HG02970 (cell line): ENCODE measurements around the gene PTPRJ.
A peak's percentile ranks its signal among the peaks of the same experiment; 100 is the strongest.

Experiments used
- ATAC-seq: cut with Tn5 transposase; IDR thresholded peaks from one replicate; pipeline ENCODE4 v1.9.1; 2021; ENCODE audit warnings: mild to moderate bottlenecking, moderate library complexity, moderate number of reproducible peaks; ENCODE audit not compliant: unreplicated experiment, low FRiP score

The PTPRJ gene

DNA sequence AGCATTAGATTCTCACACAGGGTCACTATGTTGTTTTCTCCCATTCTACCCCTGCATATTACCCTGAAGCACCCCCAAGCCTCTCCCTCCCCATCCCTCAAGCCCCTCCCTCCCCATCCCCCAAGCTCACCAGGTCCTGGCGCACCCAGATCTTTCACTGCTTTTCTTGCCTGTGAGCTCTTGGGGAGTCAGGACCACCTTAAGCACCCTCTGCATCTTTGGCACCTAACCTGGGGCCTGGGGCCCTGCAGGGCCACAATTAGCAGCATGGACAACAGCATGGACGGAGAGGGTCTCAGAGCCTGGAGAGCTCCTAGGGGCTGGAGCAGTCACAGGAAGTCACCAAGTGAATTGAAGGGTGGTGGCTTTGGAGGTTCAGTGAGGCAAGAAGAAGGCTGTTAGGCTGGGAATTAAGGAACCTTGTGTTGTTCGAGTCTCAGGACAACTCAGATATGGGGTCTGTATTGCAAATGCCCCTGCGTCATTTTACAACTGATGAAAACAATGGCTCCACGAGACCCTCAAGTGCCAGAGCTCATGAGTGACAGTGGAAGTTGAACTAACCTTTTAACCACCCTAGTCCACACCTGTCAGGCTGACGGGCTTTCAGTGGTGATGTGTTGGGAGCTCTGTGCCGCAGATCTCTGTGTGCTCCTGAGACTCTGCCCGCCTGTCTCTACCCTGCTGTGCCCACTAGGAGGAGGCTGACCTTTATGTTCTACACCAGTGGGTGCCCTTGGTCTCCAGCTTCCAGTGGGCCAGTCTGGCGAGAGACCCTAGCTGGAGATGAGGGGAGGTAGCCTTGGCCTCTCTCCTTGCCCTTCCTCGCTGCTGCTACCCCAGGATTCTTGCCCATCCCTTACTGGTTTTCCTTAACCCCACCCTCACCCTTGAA lies 125.0 kb downstream of the PTPRJ start:
- ATAC-seq, result no peak

- ATAC-seq, result no peak
Measured at GRCh38 chr11:48106166-48106565, 125.8 kb downstream of the PTPRJ start.

- ATAC-seq, result peak; percentile 65
Measured at GRCh38 chr11:48107188-48107704, 126.9 kb downstream of the PTPRJ start.

GRCh38 chr11:48108231-48109045 lies 128.1 kb downstream of the PTPRJ start:
- no peak for ATAC-seq

DNA sequence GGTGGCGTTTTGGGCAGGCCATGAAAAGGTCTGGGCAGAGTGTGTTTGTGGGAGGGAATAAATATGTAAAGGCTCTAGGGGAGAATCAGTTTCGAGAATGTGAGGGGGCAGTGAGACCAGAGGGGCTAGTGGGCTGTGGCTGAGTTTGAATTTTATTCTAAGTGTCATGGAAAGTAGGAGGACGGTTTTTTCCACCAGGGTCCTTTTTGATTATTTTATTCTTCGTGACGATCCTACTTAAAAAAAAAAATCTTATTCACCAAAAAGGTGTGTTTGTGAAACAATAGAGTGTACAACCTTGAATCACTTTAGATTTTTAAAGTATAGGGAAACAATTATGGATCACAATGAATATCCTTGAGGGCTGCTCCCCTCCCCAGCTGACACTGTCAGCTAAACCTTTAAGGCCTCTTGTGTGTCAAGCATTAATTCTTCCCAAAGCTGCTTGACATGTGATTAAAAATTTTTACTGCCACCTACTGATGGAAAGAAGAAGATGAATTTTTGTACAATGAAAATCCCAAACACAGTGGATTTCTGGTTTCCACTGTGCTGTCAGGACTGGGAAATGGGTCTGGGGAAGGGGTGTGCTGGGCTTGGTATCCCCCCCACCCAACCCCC lies 128.8 kb downstream of the PTPRJ start:
- peak; percentile 3 for ATAC-seq

DNA sequence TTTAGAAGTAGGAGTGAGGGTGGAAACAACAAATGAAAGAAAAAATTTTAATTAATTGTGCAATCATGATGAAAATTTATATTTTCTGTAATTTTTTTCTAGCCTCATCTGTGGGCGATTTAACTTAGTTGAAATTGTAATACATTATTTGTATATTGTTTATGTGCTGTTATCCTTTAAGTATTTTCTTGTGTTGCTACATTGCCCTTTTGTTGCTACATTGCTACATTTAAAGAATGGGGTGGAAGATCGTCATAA lies 130.1 kb downstream of the PTPRJ start:
- no peak for ATAC-seq

DNA sequence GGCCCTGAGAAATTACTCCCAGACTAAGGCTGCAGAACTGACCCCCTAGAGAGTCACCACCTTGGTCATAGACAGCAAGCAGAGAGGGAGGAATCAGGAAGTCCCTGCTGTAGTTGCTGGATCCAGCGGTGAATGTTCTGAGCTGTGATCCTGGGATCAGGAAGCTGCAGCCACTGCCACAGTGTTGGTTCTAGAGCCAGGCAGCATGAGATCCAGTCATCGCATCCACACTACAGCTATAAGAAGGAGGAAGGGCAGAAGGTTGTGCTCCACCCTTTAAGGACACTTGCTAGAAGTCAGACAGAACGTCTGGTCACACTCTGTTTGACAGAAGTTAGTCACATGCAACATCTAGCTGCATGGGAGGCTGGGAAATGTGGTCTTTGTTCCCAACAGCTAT lies 131.5 kb downstream of the PTPRJ start:
- no peak for ATAC-seq

- no peak for ATAC-seq
Measured at GRCh38 chr11:48114740-48115139, 134.4 kb downstream of the PTPRJ start.

DNA sequence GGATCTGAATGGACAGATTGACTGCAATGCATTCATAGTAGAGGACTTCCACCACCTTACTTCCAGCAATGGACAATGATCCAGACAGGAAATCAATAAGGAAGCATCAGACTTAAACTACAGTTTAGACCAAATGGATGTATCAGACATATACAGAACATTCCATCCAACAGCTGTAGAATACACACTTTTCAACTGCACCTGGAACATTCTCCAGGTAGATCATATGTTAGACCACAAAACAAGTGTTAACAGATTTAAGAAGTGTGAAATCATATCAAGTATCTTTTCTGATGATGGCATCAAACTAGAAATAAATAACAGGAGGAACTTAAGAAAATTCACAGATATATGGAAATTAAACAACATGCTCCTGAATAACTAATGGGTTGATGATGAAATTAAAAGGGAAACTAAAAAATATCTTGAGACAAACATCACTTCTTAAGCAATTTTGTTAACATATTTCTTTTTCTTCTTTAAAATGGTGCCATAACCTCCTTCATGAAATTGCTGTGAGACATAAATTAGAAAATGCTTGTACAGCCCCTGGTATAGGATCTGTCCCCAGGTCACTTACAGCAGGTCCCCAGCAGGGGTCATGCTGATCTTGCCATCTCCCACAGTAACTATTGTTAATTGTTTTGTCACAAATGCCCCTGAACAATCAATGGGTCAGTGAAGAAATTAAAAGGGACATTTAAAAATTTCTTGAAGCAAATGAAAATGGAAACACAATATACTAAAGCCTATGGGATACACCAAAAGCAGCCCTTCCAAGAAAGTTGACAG lies 136.3 kb downstream of the PTPRJ start:
- ATAC-seq, result no peak

DNA sequence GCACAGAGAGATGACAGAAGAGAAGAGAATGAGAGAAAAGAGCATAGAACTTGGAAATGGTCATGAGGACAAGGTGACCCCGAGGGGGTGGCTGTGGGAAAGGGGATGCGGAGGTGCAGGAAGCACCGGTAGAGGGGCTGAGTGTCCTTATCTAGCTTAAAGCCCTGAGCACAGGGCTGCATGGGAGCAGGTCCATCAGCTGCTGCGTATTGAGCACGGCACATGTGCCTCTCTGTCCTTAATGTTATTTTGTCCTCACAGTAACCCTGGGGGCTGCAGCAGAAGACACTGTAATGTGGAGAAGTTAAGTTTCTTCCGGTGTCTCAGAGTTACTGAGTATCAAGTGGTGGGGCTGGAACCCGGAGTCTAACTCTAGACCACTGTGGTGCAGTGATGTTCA lies 141.9 kb downstream of the PTPRJ start:
- no peak for ATAC-seq

DNA sequence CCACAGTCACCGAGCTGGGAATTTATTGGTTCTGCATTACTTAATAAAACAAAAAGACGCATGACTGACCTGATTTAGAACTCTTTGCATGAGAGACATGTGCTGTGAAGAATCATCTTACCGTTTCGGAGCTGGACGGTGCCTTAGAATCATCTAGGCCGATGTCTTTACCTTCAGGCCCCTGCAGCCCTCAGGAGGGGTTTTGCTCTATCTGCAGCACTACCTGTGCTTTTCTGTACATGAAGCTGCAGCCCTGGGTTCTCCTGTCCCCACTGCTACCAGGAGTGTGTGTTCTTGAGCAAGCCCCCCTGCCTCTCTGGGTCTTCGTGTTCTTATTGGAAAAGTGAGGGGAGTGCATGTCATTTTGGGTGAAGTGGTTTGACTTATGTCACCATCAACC lies 142.3 kb downstream of the PTPRJ start:
- ATAC-seq, result no peak

GRCh38 chr11:48123254-48123875 lies 143.0 kb downstream of the PTPRJ start:
- no peak for ATAC-seq

DNA sequence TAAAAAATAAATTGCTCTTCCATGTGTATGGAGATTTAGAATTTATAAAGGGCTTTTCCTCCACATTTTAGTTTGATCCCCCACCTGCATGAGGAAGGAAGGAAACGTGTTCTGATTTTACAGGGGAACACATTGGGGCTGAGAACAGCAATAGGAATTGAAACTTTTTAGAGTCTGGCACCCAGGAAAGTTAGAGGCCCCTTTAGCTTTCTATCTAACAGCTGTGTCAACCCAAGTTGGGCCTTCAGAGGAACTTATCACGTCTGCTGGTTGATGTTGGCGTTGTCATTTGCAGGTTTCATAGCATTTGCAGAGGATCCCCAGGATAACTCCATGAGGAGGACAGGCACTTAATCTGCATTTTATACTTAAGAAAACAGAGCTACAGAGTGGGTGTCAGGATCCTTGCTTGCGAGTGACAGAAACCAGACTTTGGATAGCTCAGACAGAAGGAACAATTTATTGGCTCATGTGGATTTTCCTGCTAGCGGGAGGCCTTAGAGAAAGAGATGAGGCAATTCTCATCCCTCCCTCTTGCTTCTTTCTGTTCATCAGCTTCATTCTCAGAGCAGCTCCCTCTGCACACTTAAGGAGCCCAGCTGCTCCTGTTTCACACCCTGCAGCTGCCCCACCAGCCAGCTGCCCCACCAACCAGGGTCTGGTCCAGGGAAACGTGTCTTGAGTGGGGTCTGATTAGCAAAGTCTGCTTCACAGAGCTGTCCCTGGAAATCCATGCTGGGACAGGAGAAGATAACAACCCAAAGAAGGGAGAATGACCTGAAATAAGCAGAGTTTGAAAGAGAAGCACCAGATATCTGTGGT lies 143.8 kb downstream of the PTPRJ start:
- no peak for ATAC-seq

DNA sequence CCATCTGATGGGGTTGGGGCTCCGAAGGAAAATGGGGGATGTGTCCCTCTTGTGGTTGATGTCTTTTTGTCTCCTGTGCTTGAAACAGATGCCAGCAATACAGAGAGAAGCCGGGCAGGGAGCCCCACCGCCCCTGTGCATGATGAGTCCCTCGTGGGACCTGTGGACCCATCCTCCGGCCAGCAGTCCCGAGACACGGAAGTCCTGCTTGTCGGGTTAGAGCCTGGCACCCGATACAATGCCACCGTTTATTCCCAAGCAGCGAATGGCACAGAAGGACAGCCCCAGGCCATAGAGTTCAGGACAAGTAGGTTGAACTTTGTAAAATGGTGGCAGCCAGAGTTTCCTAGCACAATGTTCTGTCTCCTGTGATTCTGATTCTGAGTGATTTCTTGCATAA lies 144.5 kb downstream of the PTPRJ start:
- ATAC-seq, result no peak

- no peak for ATAC-seq
Measured at GRCh38 chr11:48125866-48126265, 145.5 kb downstream of the PTPRJ start.

- no peak for ATAC-seq
Measured at GRCh38 chr11:48127521-48128183, 147.3 kb downstream of the PTPRJ start.

DNA sequence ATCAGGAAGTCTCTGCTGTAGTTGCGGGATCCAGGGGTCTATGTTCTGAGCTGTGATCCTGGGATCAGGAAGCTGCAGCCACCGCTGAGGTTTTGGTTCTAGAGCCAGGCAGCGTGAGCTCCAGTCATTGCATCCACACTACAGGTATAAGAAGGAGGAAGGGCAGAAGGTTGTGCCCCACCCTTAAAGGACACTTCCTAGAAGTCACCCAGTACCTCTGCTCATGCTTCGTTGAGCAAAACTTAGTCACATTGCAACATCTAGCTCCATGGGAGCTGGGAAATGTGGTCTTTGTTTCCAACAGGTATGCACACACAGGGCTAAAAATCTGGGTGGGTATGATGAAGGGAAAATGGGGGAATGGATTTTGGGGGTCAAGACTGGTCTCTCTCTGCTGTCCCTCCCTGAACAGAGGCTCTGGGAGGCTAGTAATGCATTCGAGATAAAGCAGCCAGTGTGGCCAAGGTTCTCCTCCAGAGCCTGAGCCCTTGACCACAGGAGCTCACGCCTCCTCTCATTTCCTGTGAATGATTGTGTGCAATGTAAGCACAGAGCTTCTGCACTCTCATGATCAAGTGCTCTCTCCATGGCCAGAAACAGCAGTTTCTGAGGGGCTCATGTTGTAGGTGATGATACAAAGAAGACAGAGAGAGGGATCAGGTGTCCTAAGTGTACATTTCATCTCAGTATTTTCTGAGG lies 149.5 kb downstream of the PTPRJ start:
- ATAC-seq, result no peak
